ENCODE results near the gene LTBP1. TPM values are rescaled to one million over a fixed set of nuclear protein-coding genes. Genes with fewer than 3 reads are reported as not detected.

The LTBP1 gene
- total RNA-seq, 1 experiment from 2014 or later = 12.5 TPM

DNA sequence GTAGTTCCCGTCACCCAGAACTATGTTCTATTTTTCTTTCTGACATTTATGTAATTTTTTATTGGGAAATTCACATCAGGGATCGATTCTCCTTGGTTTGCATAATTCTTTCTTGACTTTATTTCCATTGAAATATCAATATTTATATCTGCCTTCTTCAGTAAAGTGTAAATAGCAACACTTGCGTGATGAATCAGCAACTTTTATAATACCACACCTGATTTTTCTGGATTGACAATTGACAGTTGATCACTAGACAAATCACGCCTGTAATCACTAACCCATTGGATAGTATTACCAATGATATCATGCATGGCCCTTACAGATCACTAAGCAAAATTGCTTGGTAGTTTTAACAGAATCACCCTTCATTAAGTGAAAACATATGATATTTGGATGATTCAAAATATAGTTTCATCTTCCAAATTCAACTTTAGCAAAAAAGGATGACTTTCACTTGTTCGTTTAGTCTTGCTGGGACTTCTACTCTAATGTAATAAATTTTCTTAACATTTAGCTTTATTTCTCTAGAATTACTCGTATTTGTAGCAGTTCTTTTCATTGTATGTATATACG lies 390.7 kb downstream of the LTBP1 start:
- ChIA-PET POLR2A (no interaction called here), CTCF (no interaction called here)
- Histone ChIP-seq H3K9me3 (ENCODE audit: control insufficient read depth, insufficient read depth, low read depth, low read length) (no peaks in the 10 kb centered on the region), H3K4me1 (ENCODE audit: control insufficient read depth, insufficient read depth, low read length) (no peaks in the 10 kb centered on the region), H3K4me3 (ENCODE audit: low read depth in 2 of 2, low read length in 2 of 2) (no peak overlapping the region), H3K27ac (ENCODE audit: low read length) (no peak overlapping the region), H3K36me3 (ENCODE audit: control insufficient read depth, insufficient read depth, low read length) (no peaks in the 10 kb centered on the region), H3K27me3 (ENCODE audit: control insufficient read depth, insufficient read depth, low read length) (no peaks in the 10 kb centered on the region)
- BruUV-seq (replicated peaks) = no TSS peak
- in situ Hi-C loops (cut with HindIII; ENCODE audit: low pct_unique_long_range_greater_than_20kb, low sequenced_read_pairs) (no loop called here), intact Hi-C loops (cut with micrococcal nuclease; ENCODE audit: unreplicated experiment) (no loop called here)
- TF ChIP-seq, protein P1, sequence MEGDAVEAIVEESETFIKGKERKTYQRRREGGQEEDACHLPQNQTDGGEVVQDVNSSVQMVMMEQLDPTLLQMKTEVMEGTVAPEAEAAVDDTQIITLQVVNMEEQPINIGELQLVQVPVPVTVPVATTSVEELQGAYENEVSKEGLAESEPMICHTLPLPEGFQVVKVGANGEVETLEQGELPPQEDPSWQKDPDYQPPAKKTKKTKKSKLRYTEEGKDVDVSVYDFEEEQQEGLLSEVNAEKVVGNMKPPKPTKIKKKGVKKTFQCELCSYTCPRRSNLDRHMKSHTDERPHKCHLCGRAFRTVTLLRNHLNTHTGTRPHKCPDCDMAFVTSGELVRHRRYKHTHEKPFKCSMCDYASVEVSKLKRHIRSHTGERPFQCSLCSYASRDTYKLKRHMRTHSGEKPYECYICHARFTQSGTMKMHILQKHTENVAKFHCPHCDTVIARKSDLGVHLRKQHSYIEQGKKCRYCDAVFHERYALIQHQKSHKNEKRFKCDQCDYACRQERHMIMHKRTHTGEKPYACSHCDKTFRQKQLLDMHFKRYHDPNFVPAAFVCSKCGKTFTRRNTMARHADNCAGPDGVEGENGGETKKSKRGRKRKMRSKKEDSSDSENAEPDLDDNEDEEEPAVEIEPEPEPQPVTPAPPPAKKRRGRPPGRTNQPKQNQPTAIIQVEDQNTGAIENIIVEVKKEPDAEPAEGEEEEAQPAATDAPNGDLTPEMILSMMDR (IDR thresholded peaks at IDR 0.05) = no peak
- ATAC-seq (no peak), DNase-seq (ENCODE audit: low read depth, low spot score) (no peak)

DNA sequence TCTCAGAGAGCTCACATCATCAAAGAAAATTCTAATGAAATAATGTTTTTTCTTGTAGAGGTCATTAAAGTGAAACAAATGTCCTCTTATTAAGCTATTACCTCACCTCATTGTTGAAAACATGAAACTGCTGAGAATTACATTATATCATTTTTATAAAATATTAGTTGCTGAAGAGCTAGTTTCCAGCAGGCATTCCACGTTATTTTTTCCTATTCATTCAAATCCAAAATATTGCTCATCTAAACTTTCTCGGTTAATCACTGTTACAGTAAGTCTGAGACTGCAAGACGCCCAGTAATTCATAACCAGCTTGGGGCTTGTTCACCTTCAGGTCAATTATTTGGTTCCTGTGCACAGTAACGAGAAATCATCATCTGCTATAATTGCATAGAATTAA lies 391.2 kb downstream of the LTBP1 start:
- in situ Hi-C loops (cut with HindIII; ENCODE audit: low pct_unique_long_range_greater_than_20kb, low sequenced_read_pairs) (no loop called here), intact Hi-C loops (cut with micrococcal nuclease; ENCODE audit: unreplicated experiment) (no loop called here)
- ATAC-seq = no peak
- CTCF ChIA-PET = no interaction called here
- H3K27ac ChIP-seq (ENCODE audit: low read length) = no peak overlapping the region
- H3K4me3 ChIP-seq (ENCODE audit: low read depth in 2 of 2, low read length in 2 of 2) = no peak overlapping the region
- H3K9me3 ChIP-seq (ENCODE audit: control insufficient read depth, insufficient read depth, low read depth, low read length) = no peaks in the 10 kb centered on the region
- H3K4me1 ChIP-seq (ENCODE audit: control insufficient read depth, insufficient read depth, low read length) = no peaks in the 10 kb centered on the region
- H3K36me3 ChIP-seq (ENCODE audit: control insufficient read depth, insufficient read depth, low read length) = no peaks in the 10 kb centered on the region
- H3K27me3 ChIP-seq (ENCODE audit: control insufficient read depth, insufficient read depth, low read length) = no peaks in the 10 kb centered on the region
- BruUV-seq (replicated peaks) = no TSS peak
- no peak for DNase-seq (ENCODE audit: low read depth, low spot score)
- POLR2A ChIA-PET = interaction anchor here (0.5 kb wide), 1 partner anchor 42 kb away, joined by 4 read pairs; no protein-coding TSS in a partner anchor
- TF ChIP-seq TCF7L2 (IDR thresholded peaks at IDR 0.05; ENCODE audit: low read depth, low read length) (no peak), POLR2AphosphoS5 (IDR thresholded peaks at IDR 0.05; ENCODE audit: low read depth, low read length) (no peak)
- TF ChIP-seq, protein P2, sequence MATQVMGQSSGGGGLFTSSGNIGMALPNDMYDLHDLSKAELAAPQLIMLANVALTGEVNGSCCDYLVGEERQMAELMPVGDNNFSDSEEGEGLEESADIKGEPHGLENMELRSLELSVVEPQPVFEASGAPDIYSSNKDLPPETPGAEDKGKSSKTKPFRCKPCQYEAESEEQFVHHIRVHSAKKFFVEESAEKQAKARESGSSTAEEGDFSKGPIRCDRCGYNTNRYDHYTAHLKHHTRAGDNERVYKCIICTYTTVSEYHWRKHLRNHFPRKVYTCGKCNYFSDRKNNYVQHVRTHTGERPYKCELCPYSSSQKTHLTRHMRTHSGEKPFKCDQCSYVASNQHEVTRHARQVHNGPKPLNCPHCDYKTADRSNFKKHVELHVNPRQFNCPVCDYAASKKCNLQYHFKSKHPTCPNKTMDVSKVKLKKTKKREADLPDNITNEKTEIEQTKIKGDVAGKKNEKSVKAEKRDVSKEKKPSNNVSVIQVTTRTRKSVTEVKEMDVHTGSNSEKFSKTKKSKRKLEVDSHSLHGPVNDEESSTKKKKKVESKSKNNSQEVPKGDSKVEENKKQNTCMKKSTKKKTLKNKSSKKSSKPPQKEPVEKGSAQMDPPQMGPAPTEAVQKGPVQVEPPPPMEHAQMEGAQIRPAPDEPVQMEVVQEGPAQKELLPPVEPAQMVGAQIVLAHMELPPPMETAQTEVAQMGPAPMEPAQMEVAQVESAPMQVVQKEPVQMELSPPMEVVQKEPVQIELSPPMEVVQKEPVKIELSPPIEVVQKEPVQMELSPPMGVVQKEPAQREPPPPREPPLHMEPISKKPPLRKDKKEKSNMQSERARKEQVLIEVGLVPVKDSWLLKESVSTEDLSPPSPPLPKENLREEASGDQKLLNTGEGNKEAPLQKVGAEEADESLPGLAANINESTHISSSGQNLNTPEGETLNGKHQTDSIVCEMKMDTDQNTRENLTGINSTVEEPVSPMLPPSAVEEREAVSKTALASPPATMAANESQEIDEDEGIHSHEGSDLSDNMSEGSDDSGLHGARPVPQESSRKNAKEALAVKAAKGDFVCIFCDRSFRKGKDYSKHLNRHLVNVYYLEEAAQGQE (IDR thresholded peaks at IDR 0.05; ENCODE audit: insufficient read depth in 1 of 2, low read depth in 2 of 2, low read length in 1 of 2) = no peak
- TF ChIP-seq, protein P1 (IDR thresholded peaks at IDR 0.05) = no peak

DNA sequence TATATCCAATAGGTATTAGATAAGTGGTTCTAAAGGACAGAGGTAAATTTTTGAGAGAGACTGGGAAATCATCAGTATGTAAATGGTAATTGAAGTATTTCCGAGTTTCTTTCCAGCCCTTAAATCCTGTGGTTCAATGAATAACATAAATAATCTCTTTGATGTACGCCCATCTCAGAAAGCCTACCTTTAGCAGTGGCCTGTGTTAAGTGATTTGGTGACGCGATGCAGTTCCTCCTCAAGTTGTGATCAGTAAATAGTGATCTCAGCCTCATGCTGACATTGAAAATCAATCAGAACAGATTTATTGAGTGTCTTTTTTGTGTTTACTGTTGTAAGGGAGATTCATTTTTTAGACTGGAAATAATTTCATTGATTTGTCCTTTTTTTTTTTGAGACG lies 392.5 kb downstream of the LTBP1 start:
- POLR2A ChIA-PET = no interaction called here
- CTCF ChIA-PET = no interaction called here
- Histone ChIP-seq H3K4me1 (ENCODE audit: control insufficient read depth, insufficient read depth, low read length) (no peaks in the 10 kb centered on the region), H3K4me3 (ENCODE audit: low read depth in 2 of 2, low read length in 2 of 2) (no peak overlapping the region), H3K36me3 (ENCODE audit: control insufficient read depth, insufficient read depth, low read length) (no peaks in the 10 kb centered on the region), H3K9me3 (ENCODE audit: control insufficient read depth, insufficient read depth, low read depth, low read length) (no peaks in the 10 kb centered on the region), H3K27ac (ENCODE audit: low read length) (no peak overlapping the region), H3K27me3 (ENCODE audit: control insufficient read depth, insufficient read depth, low read length) (no peaks in the 10 kb centered on the region)
- in situ Hi-C loops (cut with HindIII; ENCODE audit: low pct_unique_long_range_greater_than_20kb, low sequenced_read_pairs) = no loop called here
- no TSS peak for BruUV-seq (replicated peaks)
- ATAC-seq = no peak
- intact Hi-C loops (cut with micrococcal nuclease; ENCODE audit: unreplicated experiment) = no loop called here
- DNase-seq (ENCODE audit: low read depth, low spot score) = no peak
- no peak for TF ChIP-seq POLR2AphosphoS5 (IDR thresholded peaks at IDR 0.05; ENCODE audit: low read depth, low read length)
- no peak for TF ChIP-seq TCF7L2 (IDR thresholded peaks at IDR 0.05; ENCODE audit: low read depth, low read length)
- TF ChIP-seq, protein P2 (IDR thresholded peaks at IDR 0.05; ENCODE audit: insufficient read depth in 1 of 2, low read depth in 2 of 2, low read length in 1 of 2) = no peak
- TF ChIP-seq SIN3A (IDR thresholded peaks at IDR 0.05; ENCODE audit: borderline replicate concordance, insufficient read depth, low read depth, low read length) = no peak
- TF ChIP-seq, protein P1 (IDR thresholded peaks at IDR 0.05) = no peak

Data from Panc1 (cell line).